Occipital lobe (tissue), 2 donors: ENCODE data around the gene ZBTB42. TPM values are rescaled to one million over a fixed set of nuclear protein-coding genes. Genes with fewer than 3 reads are reported as not detected.
"Not testable (repeated sequence)": the region's sequence is repeated elsewhere in the genome, so short reads cannot be mapped to it uniquely, and the experiment has no call there.

Experiments
- DNase-seq: peaks from one replicate; lab custom pipeline; 2025; lab: John Stamatoyannopoulos, UW
- total RNA-seq: library from RNA; depleted of rRNA; stranded (reverse); fragments of >200 nt; gene quantifications from one replicate; pipeline ENCODE4 v1.2.3, GENCODE V29; 2014

ZBTB42 gene
- total RNA-seq, 1 donor from 2014 or later, result 0.94 TPM

DNA sequence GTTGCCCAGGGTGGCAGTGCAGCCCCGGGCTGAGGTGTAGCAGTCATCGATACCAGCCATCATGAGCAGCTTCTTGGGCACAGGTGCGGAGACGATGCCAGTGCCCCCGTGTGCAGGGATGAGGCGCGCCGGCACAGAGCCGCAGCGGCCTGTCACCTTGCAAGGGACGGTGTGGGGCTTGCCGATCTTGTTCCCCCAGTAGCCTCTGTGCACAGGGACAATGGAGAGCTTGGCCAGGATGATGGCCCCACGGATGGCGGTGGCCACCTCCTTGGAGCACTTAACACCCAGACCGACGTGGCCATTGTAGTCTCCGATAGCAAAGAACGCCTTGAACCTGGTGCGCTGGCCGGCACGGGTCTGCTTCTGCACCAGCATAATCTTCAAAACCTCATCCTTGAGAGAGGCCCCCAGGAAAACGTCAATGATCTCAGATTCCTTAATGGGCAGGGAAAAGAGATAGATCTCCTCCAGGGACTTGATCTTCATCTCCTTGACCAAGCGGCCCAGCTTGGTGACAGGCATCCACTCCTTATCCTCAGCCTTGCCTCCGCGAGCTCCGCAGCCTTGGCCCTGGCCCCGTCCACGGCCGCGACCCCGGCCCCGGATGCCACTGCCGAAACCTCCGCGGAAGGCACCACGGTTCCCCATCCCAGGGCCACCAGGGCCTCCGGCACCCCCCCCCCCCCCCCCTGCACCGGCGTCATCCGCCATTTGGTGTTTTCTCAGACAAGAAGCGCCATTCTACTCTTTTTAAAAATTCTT is 35.5 kb downstream of the ZBTB42 start:
- DNase-seq, result not testable (repeated sequence)

DNA sequence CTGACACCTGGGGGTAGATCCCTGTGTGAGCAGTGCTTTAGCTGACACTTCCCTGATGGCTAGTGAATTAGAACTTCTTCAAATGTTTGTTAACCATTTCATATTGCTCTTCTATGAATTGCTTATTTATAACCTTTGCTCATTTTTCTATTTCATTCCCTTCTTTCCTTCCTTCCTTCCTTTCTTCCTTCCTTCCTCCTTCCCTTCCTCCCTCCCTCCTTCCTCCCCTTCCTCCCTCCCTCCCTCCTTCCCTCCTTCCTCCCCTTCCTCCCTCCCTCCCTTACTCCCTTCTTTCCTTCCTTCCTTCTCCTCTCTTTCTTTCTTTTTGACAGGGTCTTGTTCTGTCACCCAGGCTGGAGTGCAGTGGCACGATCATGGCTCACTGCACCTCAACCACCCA is 40.8 kb downstream of the ZBTB42 start:
- DNase-seq, result no peak

DNA sequence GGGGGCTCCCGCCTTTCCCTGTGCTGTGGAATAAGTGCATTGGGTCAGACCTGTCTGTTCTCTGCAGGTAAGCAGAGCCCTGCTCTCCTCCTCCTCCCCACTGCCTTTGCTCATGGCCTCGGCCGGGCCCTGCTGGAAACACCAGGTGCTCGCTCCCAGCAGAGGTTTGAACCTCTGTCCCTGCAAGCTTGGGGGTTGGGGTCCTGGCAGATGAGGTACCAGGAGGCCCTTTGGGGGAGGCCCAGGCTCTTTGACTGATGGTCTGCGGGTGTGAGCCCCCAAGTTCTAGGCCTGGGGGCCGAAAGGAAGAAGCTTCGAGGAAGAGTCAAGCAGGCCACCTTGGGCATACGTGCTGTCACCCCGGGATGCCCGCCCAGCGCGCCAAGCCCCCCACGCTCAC is 42.1 kb downstream of the ZBTB42 start:
- DNase-seq, result no peak

DNA sequence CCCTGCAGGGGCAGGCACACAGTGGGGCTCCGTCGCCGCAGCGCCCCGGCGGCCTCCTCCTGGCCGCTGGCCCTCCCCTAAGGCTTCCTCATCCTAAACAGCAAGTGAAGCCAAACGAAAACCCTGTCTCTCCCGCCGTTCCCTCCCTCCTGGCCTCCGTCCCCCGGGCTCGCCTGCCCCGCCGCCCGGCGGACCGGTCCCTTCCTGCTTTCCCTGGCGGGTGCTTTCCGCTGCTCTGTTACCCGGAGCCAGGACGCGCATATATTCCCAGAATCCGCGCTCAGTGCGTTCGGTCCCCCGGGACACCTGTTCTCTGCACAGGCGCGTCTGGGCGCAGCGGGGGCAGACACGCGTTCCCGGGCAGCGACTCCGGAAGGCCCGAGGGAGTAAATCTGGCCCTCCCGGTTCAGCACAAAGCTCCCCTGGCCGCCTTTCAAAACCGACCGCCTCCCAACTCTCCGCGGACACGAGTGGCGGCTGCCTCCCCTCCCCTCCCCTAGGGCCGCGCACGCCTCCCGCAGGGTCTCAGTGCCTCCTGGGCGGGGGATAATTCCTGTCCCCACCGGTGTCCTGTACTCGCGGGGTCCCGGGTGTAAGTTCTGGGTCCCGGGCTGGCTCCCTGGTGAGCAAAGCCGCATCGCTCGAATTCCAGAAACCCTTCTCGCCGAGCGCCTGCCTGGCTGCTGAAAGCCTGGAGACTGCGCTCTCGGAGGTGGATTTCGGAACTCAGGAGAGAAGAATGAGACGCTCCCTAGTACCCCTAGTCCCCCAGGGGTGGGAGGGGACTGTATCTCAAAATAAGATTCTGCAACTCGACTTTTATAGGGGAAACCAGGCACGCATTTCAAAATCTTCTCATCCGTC is 42.8 kb downstream of the ZBTB42 start:
- peak; percentile 60 for DNase-seq

DNA sequence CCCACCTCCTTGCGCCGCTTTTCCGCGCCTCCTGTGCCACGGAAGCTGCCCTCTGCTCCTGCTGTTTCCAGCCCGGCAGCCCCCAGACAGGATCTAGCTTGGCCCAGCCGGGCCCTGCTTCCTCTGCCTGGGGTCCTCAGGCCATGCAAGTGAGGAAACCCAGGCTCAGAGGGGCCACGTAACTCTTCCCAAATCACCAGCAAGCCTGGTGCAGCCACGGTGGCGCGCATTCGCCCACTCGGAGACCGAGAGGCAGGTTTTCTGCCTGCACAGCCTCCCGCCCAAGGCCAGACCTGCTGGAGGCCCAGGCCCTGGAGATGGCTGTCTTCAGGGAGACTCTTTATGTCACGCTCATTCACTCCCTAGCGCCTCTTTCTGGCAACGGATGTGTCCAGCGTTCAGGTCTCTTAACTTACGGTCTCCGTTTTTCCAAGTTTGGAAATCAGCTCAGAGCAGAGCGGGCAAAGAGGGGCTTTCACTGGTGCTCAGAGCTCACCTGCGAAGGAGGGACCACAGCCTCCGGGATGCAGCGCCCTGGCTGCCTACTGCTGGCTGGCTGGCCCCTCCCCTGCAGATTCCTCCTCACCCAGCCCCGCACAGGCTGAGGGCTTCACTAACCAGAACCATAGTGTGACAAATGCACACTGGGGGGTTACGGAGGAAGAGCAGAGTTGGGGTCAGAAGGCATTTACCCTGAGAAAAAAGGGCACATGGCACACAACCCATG is 43.6 kb downstream of the ZBTB42 start:
- DNase-seq, result no peak

DNA sequence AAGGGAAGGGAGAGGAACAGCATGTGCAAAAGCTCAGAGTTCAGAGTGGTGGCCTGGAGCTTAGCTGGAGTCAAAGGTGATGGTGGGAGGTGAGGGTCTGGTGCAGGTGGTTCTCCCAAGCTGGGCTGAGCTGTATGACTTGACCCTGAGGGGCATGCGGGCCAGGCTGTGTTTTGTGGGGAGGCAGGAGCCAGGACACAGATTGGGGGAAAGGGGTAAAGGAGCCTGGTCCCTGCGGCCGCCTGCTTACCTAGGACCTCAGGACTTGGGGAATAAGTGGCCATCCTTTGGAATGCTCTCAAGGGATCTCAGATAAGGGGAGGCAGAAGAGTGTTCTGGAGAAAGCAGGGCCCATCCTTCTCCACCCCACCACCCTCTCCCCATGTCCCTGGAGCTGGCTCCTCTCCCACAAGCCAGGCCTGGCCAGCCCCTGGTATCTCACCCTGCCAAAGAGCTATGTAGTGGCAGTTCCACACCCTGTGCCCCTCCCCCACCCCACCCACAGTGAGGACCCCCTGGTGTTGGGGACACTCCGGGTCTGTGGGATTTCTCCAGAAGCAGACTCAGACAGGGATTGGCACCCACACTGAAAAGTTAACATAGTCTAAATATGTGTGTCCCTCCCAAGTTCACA is 44.2 kb downstream of the ZBTB42 start:
- no peak for DNase-seq

DNA sequence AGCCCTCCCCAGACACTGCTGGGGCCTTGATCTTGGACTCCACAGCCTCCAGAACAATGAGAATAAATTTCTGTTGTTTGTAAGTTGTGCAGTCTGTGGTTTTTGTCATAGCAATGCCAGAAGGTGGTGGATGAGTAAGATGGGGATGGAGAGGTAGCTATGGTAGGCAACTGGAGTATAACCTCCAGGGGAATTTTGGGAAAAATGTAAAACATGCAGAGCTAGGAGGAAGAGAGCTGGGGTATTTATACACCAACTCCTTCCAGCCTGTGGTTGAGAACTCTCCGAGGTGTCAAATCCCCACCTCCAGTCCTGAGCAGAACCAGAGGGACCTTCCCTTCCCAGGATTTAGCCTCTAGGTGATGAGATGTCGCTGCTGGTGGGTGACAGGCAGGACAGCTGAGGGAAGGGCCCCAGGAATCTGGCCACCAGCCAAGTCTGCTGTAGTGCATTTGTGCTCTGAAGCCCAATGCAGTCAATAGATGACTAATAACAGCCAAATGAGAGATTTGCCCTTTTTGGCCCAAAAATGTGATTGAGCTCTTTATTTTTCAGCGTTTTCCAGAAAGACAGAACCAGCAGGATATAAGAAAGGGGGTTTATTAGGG is 45.0 kb downstream of the ZBTB42 start:
- no peak for DNase-seq

DNA sequence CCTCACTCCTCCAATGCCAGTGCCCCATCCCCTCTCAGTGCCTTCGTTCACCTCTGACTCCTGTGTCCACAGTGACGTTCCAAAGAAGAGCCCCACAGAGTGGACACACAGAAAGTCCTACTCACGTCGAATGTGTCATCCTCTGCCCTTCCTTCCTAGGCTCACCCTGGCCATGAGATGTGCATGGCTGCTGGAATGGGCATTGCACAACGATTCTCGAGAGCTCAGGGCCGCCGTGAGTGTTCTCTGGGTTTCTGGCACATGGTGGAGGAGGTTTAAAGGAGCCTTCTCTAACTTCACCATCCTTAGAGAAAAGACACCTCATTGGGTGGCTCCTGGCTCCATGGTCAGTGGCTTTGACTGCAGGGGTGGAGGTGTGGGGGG is 51.4 kb downstream of the ZBTB42 start:
- DNase-seq, result no peak

Other genes starting within 250 kb of the ZBTB42 start
- gene C14orf180, start 221.3 kb upstream of the ZBTB42 start, total RNA-seq, result not detected
- gene TMEM179, start 196.3 kb upstream of the ZBTB42 start, total RNA-seq, result 29.2 TPM
- gene INF2, start 111.5 kb upstream of the ZBTB42 start, total RNA-seq, result 8.4 TPM
- 4.8 TPM for gene ADSS1, start 76.9 kb upstream of the ZBTB42 start, total RNA-seq
- gene SIVA1, start 48.0 kb upstream of the ZBTB42 start, total RNA-seq, result 21.2 TPM
- gene AKT1, start 5.4 kb upstream of the ZBTB42 start, total RNA-seq, result 102 TPM
- 22.8 TPM for gene CEP170B, start 64.2 kb downstream of the ZBTB42 start, total RNA-seq
- 5.8 TPM for gene PLD4, start 123.8 kb downstream of the ZBTB42 start, total RNA-seq
- 20.6 TPM for gene AHNAK2, start 177.3 kb downstream of the ZBTB42 start, total RNA-seq
- gene CLBA1, start 184.7 kb downstream of the ZBTB42 start, total RNA-seq, result 10.1 TPM
- 11.1 TPM for gene CDCA4, start 220.0 kb downstream of the ZBTB42 start, total RNA-seq